HG02678 (cell line): Measurements from ENCODE around the gene ANTXR2.

Source experiments
- ATAC-seq: cut with Tn5 transposase; IDR thresholded peaks from one replicate; pipeline ENCODE4 v1.9.1; 2021; ENCODE audit warnings: mild to moderate bottlenecking, moderate library complexity; ENCODE audit not compliant: unreplicated experiment

ANTXR2 gene

GRCh38 chr4:79875344-79875899 lies 197.6 kb downstream of the ANTXR2 start:
- no peak for ATAC-seq

GRCh38 chr4:79874197-79874596 lies 198.8 kb downstream of the ANTXR2 start:
- no peak for ATAC-seq

GRCh38 chr4:79872738-79873137 lies 200.3 kb downstream of the ANTXR2 start:
- no peak for ATAC-seq

DNA sequence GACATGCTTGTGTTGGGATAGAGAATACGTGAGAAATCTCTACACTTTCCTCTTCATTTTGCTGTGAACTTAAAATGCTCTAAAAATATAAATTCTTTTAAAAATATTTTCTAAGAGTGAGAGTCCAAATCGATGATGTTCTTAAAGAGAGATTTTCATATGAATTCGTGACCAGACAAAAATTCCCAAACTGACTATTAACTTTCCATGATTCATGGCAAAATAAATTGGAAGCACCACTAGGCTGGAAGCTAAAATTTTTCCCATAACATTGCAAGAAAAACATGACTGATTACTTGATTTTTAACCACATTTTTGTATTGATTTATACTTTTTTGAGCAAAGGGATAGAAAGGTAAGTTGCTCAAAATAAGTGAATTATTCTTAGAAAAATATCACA lies 201.1 kb downstream of the ANTXR2 start:
- no peak for ATAC-seq

DNA sequence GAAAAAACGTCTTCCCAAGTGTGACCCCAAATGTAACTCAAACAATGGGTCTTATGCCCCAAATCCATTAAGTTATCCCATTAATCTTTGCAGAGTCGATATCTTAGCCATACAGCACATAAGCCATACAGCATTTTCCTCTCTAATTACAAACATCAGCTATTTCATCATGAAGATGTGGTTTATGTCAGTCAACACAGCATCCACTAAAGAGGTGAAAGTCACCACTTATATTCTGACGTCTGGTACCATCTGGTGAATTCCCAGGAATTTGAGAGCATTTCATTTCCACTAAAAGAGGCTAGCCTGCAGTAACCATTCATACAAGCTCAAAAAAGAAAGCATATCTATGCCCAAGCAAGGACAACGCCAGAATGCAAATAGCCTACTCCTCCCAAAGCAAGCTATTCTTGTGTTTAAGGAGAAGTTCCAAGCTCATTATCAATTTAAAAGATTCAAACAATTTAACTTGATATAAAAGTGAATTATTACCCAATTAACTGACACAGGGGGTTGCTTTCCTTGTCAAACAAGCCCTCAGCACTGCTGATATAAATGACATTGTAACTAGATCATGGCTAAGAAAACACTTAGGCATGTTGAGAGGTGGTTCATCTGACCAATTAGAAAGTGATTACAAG lies 203.3 kb downstream of the ANTXR2 start:
- no peak for ATAC-seq

- ATAC-seq = no peak
These were observed 207.8 kb downstream of the ANTXR2 start for GRCh38 chr4:79865201-79865597.

DNA sequence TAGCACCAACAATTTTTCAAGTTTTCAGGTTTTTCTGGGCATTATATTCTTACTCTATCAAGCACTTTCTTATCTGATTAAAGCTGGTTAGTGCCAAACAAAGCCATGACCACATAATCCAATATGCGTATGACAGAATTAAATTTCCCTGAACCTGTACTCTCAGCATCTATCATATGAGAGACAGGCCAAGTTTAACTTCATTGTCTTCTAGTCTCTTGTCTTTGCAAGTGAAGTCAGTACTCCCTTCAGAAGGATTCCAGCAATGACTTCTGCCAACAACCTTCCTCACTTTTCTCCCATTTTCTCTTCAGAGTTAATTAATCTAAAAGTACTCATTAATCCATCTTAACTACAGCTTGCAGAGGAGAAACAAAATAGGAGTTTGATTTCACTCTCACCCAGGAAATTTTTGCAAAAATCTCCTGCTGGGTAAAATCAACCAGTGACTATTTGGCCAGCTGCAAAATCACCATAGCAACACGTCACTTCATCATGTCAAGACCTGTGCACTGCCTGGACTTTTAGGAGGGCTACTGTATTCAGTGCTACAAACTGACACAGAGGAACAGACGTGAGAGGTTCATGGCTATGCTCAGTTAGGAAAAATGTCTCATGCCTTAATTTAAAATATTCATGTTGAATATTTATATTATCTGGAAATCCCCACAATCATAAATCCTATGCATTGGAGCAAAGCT lies 208.4 kb downstream of the ANTXR2 start:
- no peak for ATAC-seq

DNA sequence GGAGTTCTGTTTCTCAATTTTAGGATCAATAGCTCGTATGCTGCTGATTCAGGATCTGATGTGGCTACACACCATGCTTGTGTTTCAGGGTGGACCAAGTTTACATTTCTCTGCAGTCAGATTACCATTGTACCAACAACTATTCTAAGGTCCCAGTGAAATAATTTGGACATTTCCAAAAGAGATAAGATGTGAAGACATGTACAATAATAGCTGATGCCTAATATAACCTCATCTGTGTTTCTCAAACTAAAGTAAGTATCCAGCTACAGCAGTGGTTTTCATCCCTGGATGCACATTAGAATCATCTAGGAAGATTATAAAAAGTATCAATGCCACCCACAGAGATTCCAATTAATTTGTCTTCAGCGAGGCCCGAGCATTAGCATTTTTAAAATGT lies 209.7 kb downstream of the ANTXR2 start:
- no peak for ATAC-seq

- ATAC-seq = no peak
These were observed 210.2 kb downstream of the ANTXR2 start for GRCh38 chr4:79862821-79863220.

- ATAC-seq = no peak
These were observed 215.2 kb downstream of the ANTXR2 start for GRCh38 chr4:79857811-79858210.

DNA sequence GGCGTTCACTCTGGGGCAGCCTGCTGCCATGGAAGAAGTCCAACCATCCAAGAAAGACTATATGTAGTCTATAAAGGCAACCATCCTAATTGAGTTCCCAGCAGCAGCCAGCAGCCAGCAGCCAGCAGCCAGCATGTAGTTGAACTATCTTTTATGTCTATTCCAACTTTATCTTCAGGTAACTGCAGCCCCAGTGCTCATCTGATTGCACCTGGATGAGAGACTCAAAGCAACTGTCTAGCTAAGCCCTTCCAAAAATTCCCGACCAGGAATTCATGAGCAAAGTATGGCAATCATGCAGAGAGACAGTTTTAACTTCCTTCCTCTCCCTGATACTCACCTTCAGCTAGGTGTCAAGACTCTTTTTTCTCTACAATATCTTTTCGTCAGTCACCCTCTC lies 216.8 kb downstream of the ANTXR2 start:
- no peak for ATAC-seq

DNA sequence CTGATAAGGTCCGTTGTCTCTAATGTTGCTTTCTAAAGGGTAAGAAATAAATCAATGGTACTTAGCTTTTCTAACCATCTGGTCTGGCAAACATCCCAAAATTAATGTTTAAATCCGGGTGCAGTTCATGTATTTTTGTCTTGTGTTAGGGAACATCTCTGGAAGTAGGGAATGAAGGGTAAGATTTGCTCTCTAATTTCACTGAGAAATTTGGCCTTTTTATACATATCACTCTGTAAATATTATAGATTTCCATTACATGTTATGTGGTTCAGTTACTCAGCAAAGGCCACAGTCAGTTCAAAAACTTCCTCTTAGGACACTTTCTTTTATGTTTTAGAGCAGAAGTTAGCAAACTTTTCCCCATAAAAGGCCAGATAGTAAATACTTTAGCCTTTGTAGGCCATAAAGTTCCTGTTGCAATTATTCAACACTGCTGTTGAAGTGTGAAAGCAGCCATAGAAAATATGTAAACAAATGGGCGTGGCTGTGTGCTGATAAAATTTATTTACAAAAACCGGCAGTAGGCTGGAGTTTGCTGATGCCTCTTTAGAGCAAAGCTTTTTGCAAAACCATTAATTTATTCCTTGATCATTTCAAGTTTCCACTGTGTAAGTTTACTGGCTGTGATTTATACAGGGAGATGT lies 218.1 kb downstream of the ANTXR2 start:
- no peak for ATAC-seq

DNA sequence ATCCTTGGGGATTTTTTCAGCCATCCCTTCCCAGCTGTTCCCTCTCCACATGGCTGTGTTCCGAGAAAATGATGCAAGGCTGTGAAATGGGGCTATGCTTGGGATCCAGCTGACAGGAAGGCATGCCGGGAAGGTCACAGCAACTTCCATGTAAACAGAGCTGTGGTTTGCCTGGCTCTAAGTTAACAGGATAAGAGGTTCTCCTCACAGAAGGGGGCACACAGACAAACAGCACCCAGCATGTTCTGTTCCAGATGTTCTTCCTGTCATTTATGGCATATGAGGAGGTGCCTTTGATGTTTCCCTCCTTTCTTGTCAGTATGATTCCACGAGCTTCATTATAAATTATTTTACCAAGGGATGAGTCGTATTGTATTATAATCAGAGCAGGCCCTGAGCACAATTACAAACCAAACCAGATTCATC lies 220.7 kb downstream of the ANTXR2 start:
- no peak for ATAC-seq

- no peak for ATAC-seq
These were observed 221.3 kb downstream of the ANTXR2 start for GRCh38 chr4:79851625-79852304.
